HCT116 (cell line): ENCODE data around the gene SND1. TPM values are rescaled to one million over a fixed set of nuclear protein-coding genes. Genes with fewer than 3 reads are reported as not detected.

ENCODE experiments used
- ATAC-seq: fragments of 200-7000 bp; cut with Tn5 transposase; 2 replicates; pipeline ENCODE4 v1.9.1; 2020; ENCODE audit warnings: mild to moderate bottlenecking, moderate library complexity
- BruUV-seq: library from RNA; stranded (reverse); fragments of 400-500 nt; replicated peaks from 2 replicates; lab custom pipeline; 2021; lab: Mats Ljungman, UMichigan
- CTCF ChIA-PET: fragments of 300-600 bp; sonication (Branson Sonifier 250); formaldehyde crosslinking; loops from one replicate; lab custom pipeline; 2021; ENCODE audit warnings: antibody characterized with exemption; lab: Charles Lee
- POLR2A ChIA-PET: fragments of 300-600, 350-600 bp; sonication (Branson Sonifier 250); formaldehyde crosslinking; loops from one replicate; lab custom pipeline; 2021; ENCODE audit warnings: antibody characterized with exemption; lab: Charles Lee
- RAD21 ChIA-PET, 2 experiments: fragments of 300-600 bp; sonication (Branson Sonifier 250); formaldehyde crosslinking; loops; one replicate each; lab custom pipeline; 2023; ENCODE audit warnings: low total read pairs in 2 of 2; ENCODE audit not compliant: uncharacterized antibody in 2 of 2, unreplicated experiment in 2 of 2, low non-redundant PET in 1 of 2; lab: Charles Lee
- DNase-seq: peaks from one replicate; pipeline ENCODE4 v3.0.0-alpha.2; 2010; ENCODE audit warnings: low read depth, low spot score
- H2AFZ ChIP-seq: fragments of 200-600 bp; shearing (Covaris generic), sonication (generic); 2 replicates; pipeline ENCODE4 v1.6.1; 2017; ENCODE audit warnings: low read depth, mixed run types, mixed read lengths, antibody characterized with exemption, low read length; ENCODE audit not compliant: poor library complexity, severe bottlenecking
- H3K27ac ChIP-seq: 2 replicates; pipeline ENCODE4 v1.5.1; 2012; ENCODE audit warnings: low read depth, low read length
- H3K27me3 ChIP-seq: fragments of 200-600 bp; sonication (generic); 2 replicates; pipeline ENCODE4 v1.6.1; 2016; ENCODE audit warnings: mixed run types, low read length, mixed read lengths; ENCODE audit not compliant: insufficient read depth
- H3K36me3 ChIP-seq, 2 experiments: fragments of 200-500 bp in 1 of 2; fragments of 200-600 bp in 1 of 2; sonication (Bioruptor generic) in 1 of 2; sonication (generic) in 1 of 2; 2 replicates each; pipeline versions ENCODE4 v1.5.1 to v1.6.1; 2014 to 2016; ENCODE audit warnings: low read length in 2 of 2, inconsistent platforms in 1 of 2, mixed read lengths in 1 of 2, mixed run types in 1 of 2; ENCODE audit not compliant: insufficient read depth in 2 of 2, control insufficient read depth in 1 of 2
- H3K4me1 ChIP-seq, 2 experiments: fragments of 200-600 bp in 1 of 2; sonication (generic) in 1 of 2; 2 replicates each; pipeline versions ENCODE4 v1.5.1 to v1.6.1; 2012 to 2017; ENCODE audit warnings: low read length in 2 of 2, inconsistent platforms in 1 of 2, mild to moderate bottlenecking in 1 of 2, mixed read lengths in 1 of 2, mixed run types in 1 of 2, moderate library complexity in 1 of 2; ENCODE audit not compliant: insufficient read depth in 2 of 2, control insufficient read depth in 1 of 2
- H3K4me2 ChIP-seq: fragments of 200-600 bp; sonication (generic); 2 replicates; pipeline ENCODE4 v1.6.1; 2017; ENCODE audit warnings: mixed run types, low read length, mixed read lengths
- H3K4me3 ChIP-seq, 2 experiments: fragments of 200-600 bp in 1 of 2; sonication (generic) in 1 of 2; replicated peaks in 1 of 2; 2 replicates each; pipeline ENCODE4 v1.5.1; 2011 to 2016; ENCODE audit warnings: low read length in 2 of 2, control low read depth in 1 of 2, low read depth in 1 of 2, mild to moderate bottlenecking in 1 of 2, mixed read lengths in 1 of 2, mixed run types in 1 of 2
- H3K79me2 ChIP-seq: fragments of 200-600 bp; sonication (generic); 2 replicates; pipeline ENCODE4 v1.6.1; 2017; ENCODE audit warnings: mild to moderate bottlenecking, mixed run types, low read length, moderate library complexity, mixed read lengths; ENCODE audit not compliant: insufficient read depth
- H3K9ac ChIP-seq: fragments of 200-600 bp; sonication (generic); 2 replicates; pipeline ENCODE4 v1.6.1; 2016; ENCODE audit warnings: low read length, mixed read lengths
- H3K9me2 ChIP-seq: fragments of 200-600 bp; sonication (generic), shearing (Covaris generic); 2 replicates; pipeline ENCODE4 v1.6.1; 2017; ENCODE audit warnings: mixed run types, mild to moderate bottlenecking, moderate library complexity; ENCODE audit not compliant: insufficient read depth
- H3K9me3 ChIP-seq, 2 experiments: fragments of 200-500 bp in 1 of 2; fragments of 200-600 bp in 1 of 2; sonication (Bioruptor generic) in 1 of 2; sonication (generic) in 1 of 2; 2 replicates each; pipeline ENCODE4 v1.6.1; 2014 to 2017; ENCODE audit warnings: low read length in 2 of 2, mixed read lengths in 2 of 2, inconsistent platforms in 1 of 2, low read depth in 1 of 2, mild to moderate bottlenecking in 1 of 2, mixed run types in 1 of 2, moderate library complexity in 1 of 2; ENCODE audit not compliant: control insufficient read depth in 1 of 2, insufficient read depth in 1 of 2
- H4K20me1 ChIP-seq: fragments of 200-600 bp; sonication (generic), shearing (Covaris generic); 2 replicates; pipeline ENCODE4 v1.6.1; 2017; ENCODE audit warnings: mixed run types, mild to moderate bottlenecking, moderate library complexity; ENCODE audit not compliant: insufficient read depth
- EZH2 ChIP-seq: fragments of 200-600 bp; sonication (generic); IDR thresholded peaks from 2 replicates; pipeline ENCODE4 v1.6.1; 2017; ENCODE audit warnings: antibody characterized with exemption, mixed run types
- JUND ChIP-seq: IDR thresholded peaks from 2 replicates; pipeline ENCODE4 v1.6.1; 2012
- TCF7L2 ChIP-seq: IDR thresholded peaks from 2 replicates; pipeline ENCODE4 v1.7.0; 2011; ENCODE audit warnings: borderline replicate concordance, inconsistent platforms; ENCODE audit not compliant: insufficient read depth, insufficient read length; ENCODE audit errors: extremely low read depth
- intact Hi-C: fragments of 100-400 bp; cut with micrococcal nuclease; formaldehyde crosslinking; loops from 2 replicates; pipeline ENCODE4 v1.10.0; 2022
- total RNA-seq: library from RNA; stranded (reverse); gene quantifications from one replicate; pipeline ENCODE4 v1.2.1, GENCODE V29; 2021; ENCODE audit not compliant: unreplicated experiment
- TF ChIP-seq, protein P1 (sequence below): IDR thresholded peaks from 2 replicates; pipeline ENCODE4 v1.6.1; 2012; ENCODE audit warnings: low read depth

Gene SND1
- total RNA-seq, 1 experiment from 2014 or later = 169 TPM

GRCh38 chr7:127938588-127938987 is 286.6 kb downstream of the SND1 start:
- TF ChIP-seq JUND (no peak), EZH2 (no peak), TCF7L2 (no peak)
- TF ChIP-seq, protein P1, sequence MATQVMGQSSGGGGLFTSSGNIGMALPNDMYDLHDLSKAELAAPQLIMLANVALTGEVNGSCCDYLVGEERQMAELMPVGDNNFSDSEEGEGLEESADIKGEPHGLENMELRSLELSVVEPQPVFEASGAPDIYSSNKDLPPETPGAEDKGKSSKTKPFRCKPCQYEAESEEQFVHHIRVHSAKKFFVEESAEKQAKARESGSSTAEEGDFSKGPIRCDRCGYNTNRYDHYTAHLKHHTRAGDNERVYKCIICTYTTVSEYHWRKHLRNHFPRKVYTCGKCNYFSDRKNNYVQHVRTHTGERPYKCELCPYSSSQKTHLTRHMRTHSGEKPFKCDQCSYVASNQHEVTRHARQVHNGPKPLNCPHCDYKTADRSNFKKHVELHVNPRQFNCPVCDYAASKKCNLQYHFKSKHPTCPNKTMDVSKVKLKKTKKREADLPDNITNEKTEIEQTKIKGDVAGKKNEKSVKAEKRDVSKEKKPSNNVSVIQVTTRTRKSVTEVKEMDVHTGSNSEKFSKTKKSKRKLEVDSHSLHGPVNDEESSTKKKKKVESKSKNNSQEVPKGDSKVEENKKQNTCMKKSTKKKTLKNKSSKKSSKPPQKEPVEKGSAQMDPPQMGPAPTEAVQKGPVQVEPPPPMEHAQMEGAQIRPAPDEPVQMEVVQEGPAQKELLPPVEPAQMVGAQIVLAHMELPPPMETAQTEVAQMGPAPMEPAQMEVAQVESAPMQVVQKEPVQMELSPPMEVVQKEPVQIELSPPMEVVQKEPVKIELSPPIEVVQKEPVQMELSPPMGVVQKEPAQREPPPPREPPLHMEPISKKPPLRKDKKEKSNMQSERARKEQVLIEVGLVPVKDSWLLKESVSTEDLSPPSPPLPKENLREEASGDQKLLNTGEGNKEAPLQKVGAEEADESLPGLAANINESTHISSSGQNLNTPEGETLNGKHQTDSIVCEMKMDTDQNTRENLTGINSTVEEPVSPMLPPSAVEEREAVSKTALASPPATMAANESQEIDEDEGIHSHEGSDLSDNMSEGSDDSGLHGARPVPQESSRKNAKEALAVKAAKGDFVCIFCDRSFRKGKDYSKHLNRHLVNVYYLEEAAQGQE = no peak
- DNase-seq (no peak), ATAC-seq (peak; percentile 63; the same call in 1 of the 2 replicates)
- H3K4me3 ChIP-seq = no peak overlapping the region
- no peaks in the 10 kb centered on the region for H3K36me3 ChIP-seq
- peaks cover 0 to 4% of the 10 kb centered on the region in 2 experiments; a peak in 1 of 4 replicates for H3K4me1 ChIP-seq
- ChIA-PET RAD21 (no interaction called here), POLR2A (no interaction called here), CTCF (no interaction called here)
- no peaks in the 10 kb centered on the region for H3K9me3 ChIP-seq
- no peak overlapping the region for H2AFZ ChIP-seq
- peaks cover 7% of the 10 kb centered on the region for H3K79me2 ChIP-seq
- intact Hi-C loops = no loop called here
- no peak overlapping the region for H3K9ac ChIP-seq
- H4K20me1 ChIP-seq = peaks cover 5% of the 10 kb centered on the region
- BruUV-seq = no TSS peak
- 0 out of 2 replicates have a peak overlapping the region, but pooled peaks have one; percentile 1 for H3K4me2 ChIP-seq
- H3K27me3 ChIP-seq = no peaks in the 10 kb centered on the region
- H3K9me2 ChIP-seq = no peaks in the 10 kb centered on the region
- no peak overlapping the region for H3K27ac ChIP-seq
